ENCODE measurements around the gene PTPRE. TPM values are rescaled to one million over a fixed set of nuclear protein-coding genes. Genes with fewer than 3 reads are reported as not detected.

Gene PTPRE
- total RNA-seq, 1 experiment from 2014 or later, result 12.3 TPM

DNA sequence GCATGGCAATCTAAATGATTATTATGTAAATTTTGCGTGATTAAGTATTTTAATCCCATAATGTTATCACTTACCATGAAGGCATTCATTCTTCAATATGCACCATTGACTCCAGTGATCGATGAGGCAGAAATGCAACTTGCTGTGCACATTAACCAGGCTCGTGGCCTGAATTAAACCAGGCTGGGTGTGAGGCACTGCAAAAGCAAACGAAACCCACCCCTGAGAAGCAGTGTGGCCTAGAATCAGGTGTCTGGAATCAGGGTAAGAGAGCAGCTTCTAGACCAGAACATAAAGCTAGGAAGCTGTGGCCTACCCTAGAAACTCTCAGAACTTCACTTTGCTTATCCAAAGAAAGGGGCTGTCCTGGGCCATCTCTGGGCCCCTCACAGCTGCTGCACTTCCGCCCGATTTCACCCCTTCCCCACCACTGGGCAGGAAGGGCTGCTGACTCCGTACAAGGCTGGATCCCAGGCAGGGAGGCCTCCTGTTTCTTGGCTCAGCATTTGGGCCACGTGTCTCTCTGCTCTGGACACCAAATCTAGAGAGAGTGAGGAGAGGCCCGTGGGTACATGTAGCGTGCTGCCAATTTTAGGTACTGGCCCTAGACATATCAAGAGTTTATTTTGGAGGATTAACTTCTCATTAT is 4.4 kb downstream of the PTPRE start:
- ATAC-seq (no peak), DNase-seq (ENCODE audit: low read depth, low spot score) (no peak)
- intact Hi-C loops (cut with micrococcal nuclease), result no loop called here
- Histone ChIP-seq H3K4me3 (replicated peaks in 1 of 2; ENCODE audit: low read depth in 1 of 2, low read length in 2 of 2) (no peak overlapping the region), H3K4me1 (ENCODE audit: control insufficient read depth in 1 of 2, insufficient read depth in 2 of 2, low read length in 2 of 2) (peaks cover 24 to 41% of the 10 kb centered on the region in 2 experiments), H3K79me2 (ENCODE audit: insufficient read depth, low read length) (no peaks in the 10 kb centered on the region), H2AFZ (ENCODE audit: low read depth, low read length, poor library complexity, severe bottlenecking) (no peak overlapping the region), H3K27me3 (ENCODE audit: insufficient read depth, low read length) (no peaks in the 10 kb centered on the region), H3K27ac (ENCODE audit: low read depth, low read length) (no peak overlapping the region), H3K9ac (ENCODE audit: low read length) (no peak overlapping the region), H3K9me3 (ENCODE audit: control insufficient read depth in 1 of 2, insufficient read depth in 1 of 2, low read depth in 1 of 2, low read length in 2 of 2) (no peaks in the 10 kb centered on the region), H4K20me1 (ENCODE audit: insufficient read depth) (no peaks in the 10 kb centered on the region), H3K36me3 (ENCODE audit: control insufficient read depth in 1 of 2, insufficient read depth in 2 of 2, low read length in 2 of 2) (no peaks in the 10 kb centered on the region), H3K9me2 (ENCODE audit: insufficient read depth) (no peaks in the 10 kb centered on the region), H3K4me2 (ENCODE audit: low read length) (no peak overlapping the region)
- ChIA-PET CTCF (no interaction called here), POLR2A (no interaction called here), RAD21 (ENCODE audit: low non-redundant PET in 1 of 2, low total read pairs in 2 of 2, uncharacterized antibody in 2 of 2, unreplicated experiment in 2 of 2) (no interaction called here)
- BruUV-seq (replicated peaks), result no TSS peak
- TF ChIP-seq ATF3 (IDR thresholded peaks at IDR 0.05), result no peak

- RAD21 ChIA-PET (ENCODE audit: low non-redundant PET in 1 of 2, low total read pairs in 2 of 2, uncharacterized antibody in 2 of 2, unreplicated experiment in 2 of 2), result no interaction called here
- Histone ChIP-seq H3K27me3 (ENCODE audit: insufficient read depth, low read length) (no peaks in the 10 kb centered on the region), H3K4me1 (ENCODE audit: control insufficient read depth in 1 of 2, insufficient read depth in 2 of 2, low read length in 2 of 2) (peaks cover 20 to 37% of the 10 kb centered on the region in 2 experiments), H3K9ac (ENCODE audit: low read length) (no peak overlapping the region), H3K4me3 (replicated peaks in 1 of 2; ENCODE audit: low read depth in 1 of 2, low read length in 2 of 2) (no peak overlapping the region), H3K9me3 (ENCODE audit: control insufficient read depth in 1 of 2, insufficient read depth in 1 of 2, low read depth in 1 of 2, low read length in 2 of 2) (no peaks in the 10 kb centered on the region), H3K27ac (ENCODE audit: low read depth, low read length) (no peak overlapping the region), H2AFZ (ENCODE audit: low read depth, low read length, poor library complexity, severe bottlenecking) (no peak overlapping the region), H3K36me3 (ENCODE audit: control insufficient read depth in 1 of 2, insufficient read depth in 2 of 2, low read length in 2 of 2) (no peaks in the 10 kb centered on the region), H3K4me2 (ENCODE audit: low read length) (no peak overlapping the region), H3K9me2 (ENCODE audit: insufficient read depth) (no peaks in the 10 kb centered on the region), H4K20me1 (ENCODE audit: insufficient read depth) (no peaks in the 10 kb centered on the region), H3K79me2 (ENCODE audit: insufficient read depth, low read length) (no peaks in the 10 kb centered on the region)
- no peak for DNase-seq (ENCODE audit: low read depth, low spot score)
- no peak for ATAC-seq
- TF ChIP-seq SIN3A (IDR thresholded peaks at IDR 0.05; ENCODE audit: low read depth), result no peak
- TF ChIP-seq ELF1 (IDR thresholded peaks at IDR 0.05; ENCODE audit: borderline replicate concordance, low read depth), result no peak
- TF ChIP-seq, protein P1, sequence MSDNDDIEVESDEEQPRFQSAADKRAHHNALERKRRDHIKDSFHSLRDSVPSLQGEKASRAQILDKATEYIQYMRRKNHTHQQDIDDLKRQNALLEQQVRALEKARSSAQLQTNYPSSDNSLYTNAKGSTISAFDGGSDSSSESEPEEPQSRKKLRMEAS (IDR thresholded peaks at IDR 0.05), result no peak
- intact Hi-C loops (cut with micrococcal nuclease), result no loop called here
- BruUV-seq (replicated peaks), result no TSS peak
- POLR2A ChIA-PET, result no interaction called here
- CTCF ChIA-PET, result no interaction called here
Measured at GRCh38 chr10:127911867-127912257, 5.0 kb downstream of the PTPRE start.

Measured in HCT116 (cell line).